Astrocyte (in vitro differentiated cells and primary cell): ENCODE measurements around the gene PLA2G6. TPM values are rescaled to one million over a fixed set of nuclear protein-coding genes. Genes with fewer than 3 reads are reported as not detected.

Source experiments
- DNase-seq: peaks from one replicate; pipeline ENCODE4 v3.0.0-alpha.2; 2010; ENCODE audit warnings: low read depth
- FAIRE-seq: peaks from 2 replicates; lab custom pipeline; 2011; peaks lifted over from hg19 to GRCh38; lab: Jason Lieb, UNC
- H2AFZ ChIP-seq: 2 replicates; pipeline ENCODE4 v1.6.0; 2012; ENCODE audit warnings: low read depth, low read length, inconsistent platforms
- H3K27ac ChIP-seq: 2 replicates; pipeline ENCODE4 v1.5.1; 2011; ENCODE audit warnings: low read depth, low read length, inconsistent platforms
- H3K27me3 ChIP-seq: 2 replicates; pipeline ENCODE4 v1.6.0; 2011; ENCODE audit warnings: low read length, inconsistent platforms; ENCODE audit not compliant: insufficient read depth
- H3K36me3 ChIP-seq: 2 replicates; pipeline ENCODE4 v1.5.1; 2011; ENCODE audit warnings: low read length, inconsistent platforms; ENCODE audit not compliant: insufficient read depth
- H3K4me1 ChIP-seq: 2 replicates; pipeline ENCODE4 v1.5.1; 2011; ENCODE audit warnings: low read length, inconsistent platforms; ENCODE audit not compliant: insufficient read depth
- H3K4me2 ChIP-seq: 2 replicates; pipeline ENCODE4 v1.6.0; 2012; ENCODE audit warnings: low read length, inconsistent platforms
- H3K4me3 ChIP-seq: 2 replicates; pipeline ENCODE4 v1.5.1; 2011; ENCODE audit warnings: low read depth, mild to moderate bottlenecking, low read length, inconsistent platforms; ENCODE audit not compliant: insufficient read depth
- H3K79me2 ChIP-seq: 2 replicates; pipeline ENCODE4 v1.6.0; 2012; ENCODE audit warnings: mild to moderate bottlenecking, low read length, inconsistent platforms; ENCODE audit not compliant: insufficient read depth
- H3K9ac ChIP-seq: 2 replicates; pipeline ENCODE4 v1.6.0; 2012; ENCODE audit warnings: mild to moderate bottlenecking, low read length, inconsistent platforms
- H3K9me3 ChIP-seq: 2 replicates; pipeline ENCODE4 v1.5.1; 2012; ENCODE audit warnings: low read depth, mild to moderate bottlenecking, low read length, inconsistent platforms; ENCODE audit not compliant: insufficient read depth
- H4K20me1 ChIP-seq: 2 replicates; pipeline ENCODE4 v1.6.0; 2012; ENCODE audit warnings: low read length, inconsistent platforms; ENCODE audit not compliant: insufficient read depth
- H3K27ac Mint-ChIP-seq: one replicate; pipeline ENCODE4 v1.8.0; 2021; ENCODE audit warnings: mild to moderate bottlenecking, mixed read lengths; ENCODE audit not compliant: unreplicated experiment
- H3K27me3 Mint-ChIP-seq: one replicate; pipeline ENCODE4 v1.8.0; 2021; ENCODE audit warnings: low read depth, mixed read lengths; ENCODE audit not compliant: unreplicated experiment
- H3K36me3 Mint-ChIP-seq: one replicate; pipeline ENCODE4 v1.8.0; 2021; ENCODE audit warnings: low read depth, mixed read lengths; ENCODE audit not compliant: unreplicated experiment
- H3K4me1 Mint-ChIP-seq: one replicate; pipeline ENCODE4 v1.8.0; 2021; ENCODE audit warnings: low read depth, mixed read lengths; ENCODE audit not compliant: unreplicated experiment
- H3K4me3 Mint-ChIP-seq: one replicate; pipeline ENCODE4 v1.8.0; 2021; ENCODE audit warnings: mild to moderate bottlenecking, moderate library complexity, mixed read lengths; ENCODE audit not compliant: unreplicated experiment
- H3K9me3 Mint-ChIP-seq: one replicate; pipeline ENCODE4 v1.8.0; 2021; ENCODE audit warnings: mild to moderate bottlenecking, mixed read lengths; ENCODE audit not compliant: unreplicated experiment
- CTCF ChIP-seq: IDR thresholded peaks from 2 replicates; pipeline ENCODE4 v1.5.1; 2011; ENCODE audit warnings: low read depth, mild to moderate bottlenecking, inconsistent platforms, low read length, moderate library complexity; ENCODE audit not compliant: insufficient read depth
- EZH2 ChIP-seq: IDR thresholded peaks from 2 replicates; pipeline ENCODE4 v1.6.1; 2012; ENCODE audit warnings: mild to moderate bottlenecking, low read length, inconsistent platforms; ENCODE audit not compliant: insufficient read depth
- total RNA-seq: library from RNA; stranded (reverse); gene quantifications from 2 replicates; pipeline ENCODE4 v1.2.1, GENCODE V29; 2021

The PLA2G6 gene
- total RNA-seq, 1 donor from 2014 or later, result 10.0 TPM

- Histone ChIP-seq H3K9ac (no peak within 1 kb of the TSS), H3K4me3 (no peak within 1 kb of the TSS), H3K79me2 (no peaks in the 10 kb centered on the region), H3K9me3 (no peaks in the 10 kb centered on the region), H3K36me3 (no peaks in the 10 kb centered on the region), H2AFZ (no peak within 1 kb of the TSS), H3K27me3 (peaks cover 18% of the 10 kb centered on the region), H3K4me1 (peaks cover 4% of the 10 kb centered on the region), H4K20me1 (no peaks in the 10 kb centered on the region), H3K4me2 (no peak within 1 kb of the TSS), H3K27ac (no peak within 1 kb of the TSS)
- TF ChIP-seq EZH2, result no peak
- TF ChIP-seq CTCF, result no peak
- peaks cover 2% of the 10 kb centered on the region for H3K9me3 Mint-ChIP-seq
- H3K27me3 Mint-ChIP-seq, result peaks cover 14% of the 10 kb centered on the region
- no peak within 1 kb of the TSS for H3K4me3 Mint-ChIP-seq
- H3K36me3 Mint-ChIP-seq, result peaks cover 10% of the 10 kb centered on the region
- DNase-seq (no peak), FAIRE-seq (no peak)
- H3K27ac Mint-ChIP-seq, result no peak within 1 kb of the TSS
- no peaks in the 10 kb centered on the region for H3K4me1 Mint-ChIP-seq
Observed at GRCh38 chr22:38083931-38084631, 97.5 kb downstream of the PLA2G6 start, which contains the start of gene SLC16A8. Gene SLC16A8, minus strand, starts transcription at chr22:38084184. Its CDS starts 1,311 bp downstream, at chr22:38082873.

GRCh38 chr22:38082986-38083710, 98.5 kb downstream of the PLA2G6 start:
- peaks cover 4% of the 10 kb centered on the region for H3K4me1 ChIP-seq
- H3K4me3 Mint-ChIP-seq, result no peak overlapping the region
- no peaks in the 10 kb centered on the region for H3K79me2 ChIP-seq
- no peak overlapping the region for H3K27ac ChIP-seq
- no peak overlapping the region for H3K4me3 ChIP-seq
- H3K36me3 Mint-ChIP-seq, result peaks cover 10% of the 10 kb centered on the region
- no peak overlapping the region for H3K27ac Mint-ChIP-seq
- H3K4me2 ChIP-seq, result no peak overlapping the region
- no peak overlapping the region for H2AFZ ChIP-seq
- H3K9ac ChIP-seq, result no peak overlapping the region
- no peaks in the 10 kb centered on the region for H3K36me3 ChIP-seq
- no peak for FAIRE-seq
- peaks cover 16% of the 10 kb centered on the region for H3K27me3 Mint-ChIP-seq
- no peak for TF ChIP-seq CTCF
- no peak for TF ChIP-seq EZH2
- peaks cover 18% of the 10 kb centered on the region for H3K27me3 ChIP-seq
- H4K20me1 ChIP-seq, result no peaks in the 10 kb centered on the region
- no peaks in the 10 kb centered on the region for H3K9me3 ChIP-seq
- no peak for DNase-seq
- H3K9me3 Mint-ChIP-seq, result peaks cover 2% of the 10 kb centered on the region
- H3K4me1 Mint-ChIP-seq, result no peaks in the 10 kb centered on the region
